ENCODE measurements around the gene GUCY2D. TPM values are rescaled to one million over a fixed set of nuclear protein-coding genes. Genes with fewer than 3 reads are reported as not detected.

Gene GUCY2D
- total RNA-seq, 1 donor from 2014 or later, result not detected

DNA sequence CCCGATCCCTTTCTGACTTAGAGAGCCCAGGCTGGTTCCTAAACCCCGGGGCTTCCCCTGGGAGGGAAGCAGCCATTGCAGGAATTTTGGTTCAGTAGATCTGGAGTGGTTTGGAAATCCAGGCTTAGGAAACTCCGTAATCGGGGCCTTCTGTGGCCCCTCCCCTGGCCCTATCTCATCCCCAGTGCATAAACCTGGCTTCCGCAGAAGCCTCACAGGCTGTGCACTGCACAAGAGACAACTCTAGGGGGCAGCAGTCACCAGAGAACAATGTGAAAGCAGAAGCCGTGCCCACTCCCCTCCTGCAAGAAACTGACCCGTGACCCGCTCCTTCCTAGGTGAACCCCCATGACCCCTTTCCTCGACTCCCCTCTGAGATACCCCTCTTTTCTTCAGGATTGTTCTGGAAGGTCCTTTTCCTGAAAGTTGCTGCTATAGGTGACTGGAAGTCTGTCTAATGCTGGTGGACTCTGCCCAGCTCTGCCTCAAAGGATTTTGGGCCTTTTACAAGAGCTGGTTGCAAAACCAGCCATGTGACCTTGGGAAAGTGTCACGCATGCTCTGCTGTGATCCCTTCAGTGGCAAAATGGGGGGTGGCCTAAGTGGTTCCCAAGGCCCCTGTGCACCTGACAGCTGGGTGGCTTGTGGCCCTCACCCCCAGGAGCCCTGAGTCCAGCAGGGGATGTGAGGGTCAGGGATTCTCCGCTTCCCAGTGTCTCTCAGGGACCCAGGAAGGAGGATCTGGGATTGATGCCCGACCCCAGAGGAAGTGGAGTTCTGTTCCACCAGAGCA is 14.4 kb downstream of the GUCY2D start:
- TF ChIP-seq, protein P1, sequence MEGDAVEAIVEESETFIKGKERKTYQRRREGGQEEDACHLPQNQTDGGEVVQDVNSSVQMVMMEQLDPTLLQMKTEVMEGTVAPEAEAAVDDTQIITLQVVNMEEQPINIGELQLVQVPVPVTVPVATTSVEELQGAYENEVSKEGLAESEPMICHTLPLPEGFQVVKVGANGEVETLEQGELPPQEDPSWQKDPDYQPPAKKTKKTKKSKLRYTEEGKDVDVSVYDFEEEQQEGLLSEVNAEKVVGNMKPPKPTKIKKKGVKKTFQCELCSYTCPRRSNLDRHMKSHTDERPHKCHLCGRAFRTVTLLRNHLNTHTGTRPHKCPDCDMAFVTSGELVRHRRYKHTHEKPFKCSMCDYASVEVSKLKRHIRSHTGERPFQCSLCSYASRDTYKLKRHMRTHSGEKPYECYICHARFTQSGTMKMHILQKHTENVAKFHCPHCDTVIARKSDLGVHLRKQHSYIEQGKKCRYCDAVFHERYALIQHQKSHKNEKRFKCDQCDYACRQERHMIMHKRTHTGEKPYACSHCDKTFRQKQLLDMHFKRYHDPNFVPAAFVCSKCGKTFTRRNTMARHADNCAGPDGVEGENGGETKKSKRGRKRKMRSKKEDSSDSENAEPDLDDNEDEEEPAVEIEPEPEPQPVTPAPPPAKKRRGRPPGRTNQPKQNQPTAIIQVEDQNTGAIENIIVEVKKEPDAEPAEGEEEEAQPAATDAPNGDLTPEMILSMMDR (IDR thresholded peaks at IDR 0.05; ENCODE audit: insufficient read depth, low read length, poor library complexity, severe bottlenecking), result peak; percentile 90
- H3K27me3 ChIP-seq (ENCODE audit: control insufficient read depth, insufficient read depth, low read length), result peaks cover 19% of the 10 kb centered on the region
- H3K4me3 ChIP-seq (ENCODE audit: low read depth, low read length), result peak overlapping the region; percentile 39
- DNase-seq (ENCODE audit: low read depth), result no peak
- H3K36me3 ChIP-seq (ENCODE audit: control insufficient read depth, insufficient read depth, low read length), result no peaks in the 10 kb centered on the region

DNA sequence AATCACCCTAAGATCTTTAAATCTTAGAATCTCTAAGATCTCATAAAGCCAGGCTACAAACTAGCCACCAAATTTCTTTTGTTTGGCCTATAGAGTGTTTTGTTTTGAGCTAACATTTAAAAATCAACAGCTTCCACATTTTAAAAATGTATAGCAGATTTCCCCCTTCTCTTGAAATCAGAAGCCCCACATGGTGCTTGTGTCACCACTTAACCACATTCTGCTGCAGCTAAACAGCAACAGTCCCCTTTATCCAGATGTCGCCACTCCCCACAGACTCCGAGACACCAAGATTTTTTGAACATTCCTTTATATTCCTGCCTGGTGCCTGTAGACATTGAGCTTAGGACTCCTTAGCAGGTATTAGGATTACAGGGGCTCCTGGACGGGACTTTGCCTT is 16.0 kb downstream of the GUCY2D start:
- Histone ChIP-seq H3K27me3 (ENCODE audit: control insufficient read depth, insufficient read depth, low read length) (peaks cover 15% of the 10 kb centered on the region), H3K4me3 (ENCODE audit: low read depth, low read length) (no peak overlapping the region), H3K36me3 (ENCODE audit: control insufficient read depth, insufficient read depth, low read length) (no peaks in the 10 kb centered on the region)
- TF ChIP-seq, protein P1 (IDR thresholded peaks at IDR 0.05; ENCODE audit: insufficient read depth, low read length, poor library complexity, severe bottlenecking), result no peak
- no peak for DNase-seq (ENCODE audit: low read depth)

DNA sequence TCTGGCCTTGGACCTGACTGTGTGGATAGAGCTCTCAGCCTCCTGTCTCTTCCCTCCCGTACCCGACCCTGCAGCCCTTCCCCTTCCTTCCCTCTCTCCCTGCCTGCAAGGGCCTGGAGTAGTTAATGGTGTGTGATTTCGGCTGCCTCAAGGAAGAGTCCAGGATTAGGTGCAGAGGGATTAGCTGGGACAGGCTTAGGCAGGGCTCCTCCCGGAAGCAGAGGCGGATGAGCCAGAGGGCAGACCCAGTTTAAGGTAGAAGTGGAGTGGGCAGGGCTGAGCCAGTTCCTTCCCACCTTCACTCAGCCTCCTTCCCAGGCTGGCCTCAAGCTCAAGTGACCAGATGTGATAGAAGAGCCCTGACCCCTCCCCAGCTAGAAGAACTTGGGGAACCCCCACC is 16.8 kb downstream of the GUCY2D start:
- DNase-seq (ENCODE audit: low read depth), result no peak
- H3K4me3 ChIP-seq (ENCODE audit: low read depth, low read length), result no peak overlapping the region
- no peaks in the 10 kb centered on the region for H3K36me3 ChIP-seq (ENCODE audit: control insufficient read depth, insufficient read depth, low read length)
- peaks cover 9% of the 10 kb centered on the region for H3K27me3 ChIP-seq (ENCODE audit: control insufficient read depth, insufficient read depth, low read length)
- TF ChIP-seq, protein P1 (IDR thresholded peaks at IDR 0.05; ENCODE audit: insufficient read depth, low read length, poor library complexity, severe bottlenecking), result no peak

GRCh38 chr17:8019665-8020650 is 17.5 kb downstream of the GUCY2D start:
- no peak overlapping the region for H3K4me3 ChIP-seq (ENCODE audit: low read depth, low read length)
- H3K36me3 ChIP-seq (ENCODE audit: control insufficient read depth, insufficient read depth, low read length), result no peaks in the 10 kb centered on the region
- DNase-seq (ENCODE audit: low read depth), result no peak
- peaks cover 9% of the 10 kb centered on the region for H3K27me3 ChIP-seq (ENCODE audit: control insufficient read depth, insufficient read depth, low read length)
- TF ChIP-seq, protein P1 (IDR thresholded peaks at IDR 0.05; ENCODE audit: insufficient read depth, low read length, poor library complexity, severe bottlenecking), result no peak

- no peaks in the 10 kb centered on the region for H3K36me3 ChIP-seq (ENCODE audit: control insufficient read depth, insufficient read depth, low read length)
- TF ChIP-seq, protein P1 (IDR thresholded peaks at IDR 0.05; ENCODE audit: insufficient read depth, low read length, poor library complexity, severe bottlenecking), result no peak
- no peak for DNase-seq (ENCODE audit: low read depth)
- peaks cover 3% of the 10 kb centered on the region for H3K27me3 ChIP-seq (ENCODE audit: control insufficient read depth, insufficient read depth, low read length)
- H3K4me3 ChIP-seq (ENCODE audit: low read depth, low read length), result no peak overlapping the region
These were observed 18.6 kb downstream of the GUCY2D start for GRCh38 chr17:8020776-8021564.

Data from kidney epithelial cell (primary cell).